ENCODE data around the gene DRAXIN. TPM values are rescaled to one million over a fixed set of nuclear protein-coding genes. Genes with fewer than 3 reads are reported as not detected.

DRAXIN gene
- polyA plus RNA-seq, 1 donor = 0.37 TPM

GRCh38 chr1:11708554-11709350 is 17.2 kb downstream of the DRAXIN start:
- no peak for DNase-seq (ENCODE audit: low read depth)

- DNase-seq (ENCODE audit: low read depth) = no peak
Observed at GRCh38 chr1:11711490-11711889, 20.0 kb downstream of the DRAXIN start.

GRCh38 chr1:11712285-11712684 is 20.8 kb downstream of the DRAXIN start:
- DNase-seq (ENCODE audit: low read depth) = no peak

GRCh38 chr1:11713095-11713494 is 21.6 kb downstream of the DRAXIN start:
- DNase-seq (ENCODE audit: low read depth) = no peak

- DNase-seq (ENCODE audit: low read depth) = no peak
Observed at GRCh38 chr1:11714831-11715575, 23.5 kb downstream of the DRAXIN start.

GRCh38 chr1:11719313-11720032 is 28.0 kb downstream of the DRAXIN start:
- no peak for DNase-seq (ENCODE audit: low read depth)

- no peak for DNase-seq (ENCODE audit: low read depth)
Observed at GRCh38 chr1:11720033-11720376, 28.5 kb downstream of the DRAXIN start.

GRCh38 chr1:11720525-11720924 is 29.0 kb downstream of the DRAXIN start:
- DNase-seq (ENCODE audit: low read depth) = no peak

- no peak for DNase-seq (ENCODE audit: low read depth)
Observed at GRCh38 chr1:11721311-11721710, 29.8 kb downstream of the DRAXIN start.

GRCh38 chr1:11722538-11722937 is 31.0 kb downstream of the DRAXIN start:
- DNase-seq (ENCODE audit: low read depth) = no peak

- DNase-seq (ENCODE audit: low read depth) = no peak
Observed at GRCh38 chr1:11725616-11726015, 34.1 kb downstream of the DRAXIN start.

GRCh38 chr1:11727119-11727518 is 35.6 kb downstream of the DRAXIN start:
- DNase-seq (ENCODE audit: low read depth) = no peak

GRCh38 chr1:11728126-11728806 is 36.8 kb downstream of the DRAXIN start:
- DNase-seq (ENCODE audit: low read depth) = no peak

GRCh38 chr1:11729155-11729497 is 37.6 kb downstream of the DRAXIN start:
- DNase-seq (ENCODE audit: low read depth) = no peak

GRCh38 chr1:11729498-11730428 is 38.3 kb downstream of the DRAXIN start:
- no peak for DNase-seq (ENCODE audit: low read depth)

GRCh38 chr1:11730429-11730891 is 39.0 kb downstream of the DRAXIN start:
- DNase-seq (ENCODE audit: low read depth) = no peak

- peak; percentile 62 for DNase-seq (ENCODE audit: low read depth)
Observed at GRCh38 chr1:11731691-11732283, 40.3 kb downstream of the DRAXIN start.

GRCh38 chr1:11733306-11733705 is 41.8 kb downstream of the DRAXIN start:
- DNase-seq (ENCODE audit: low read depth) = no peak

GRCh38 chr1:11735531-11735853 is 44.0 kb downstream of the DRAXIN start:
- DNase-seq (ENCODE audit: low read depth) = no peak
